8988T (cell line): ENCODE measurements around the gene SESTD1.
A peak's percentile ranks its signal among the peaks of the same experiment; 100 is the strongest.
"Not testable (repeated sequence)": the region's sequence is repeated elsewhere in the genome, so short reads cannot be mapped to it uniquely, and the experiment has no call there.

ENCODE experiments used
- DNase-seq: peaks from one replicate; pipeline ENCODE4 v3.0.0; 2011

The SESTD1 gene

DNA sequence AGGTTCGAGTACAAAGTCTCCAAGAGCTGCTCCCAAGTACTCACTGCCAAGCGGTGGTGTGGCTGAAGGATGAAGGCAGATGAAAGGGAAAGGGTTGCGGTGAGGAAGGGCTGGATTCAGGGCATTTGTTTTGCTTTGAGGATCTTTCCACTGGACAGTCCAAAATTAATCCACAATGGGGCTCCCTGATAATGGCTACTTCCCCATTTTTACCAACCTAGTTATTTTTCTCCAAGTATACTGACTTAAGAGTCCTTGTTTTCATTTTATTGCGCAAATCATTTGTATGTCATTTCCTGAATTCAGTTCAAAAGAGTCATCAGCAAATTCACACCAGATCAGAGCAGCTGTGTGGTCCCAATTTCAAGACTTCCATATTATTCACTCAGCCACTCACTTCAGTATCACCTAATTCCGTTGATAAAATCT is 464 bp upstream of the SESTD1 start:
- no peak for DNase-seq

DNA sequence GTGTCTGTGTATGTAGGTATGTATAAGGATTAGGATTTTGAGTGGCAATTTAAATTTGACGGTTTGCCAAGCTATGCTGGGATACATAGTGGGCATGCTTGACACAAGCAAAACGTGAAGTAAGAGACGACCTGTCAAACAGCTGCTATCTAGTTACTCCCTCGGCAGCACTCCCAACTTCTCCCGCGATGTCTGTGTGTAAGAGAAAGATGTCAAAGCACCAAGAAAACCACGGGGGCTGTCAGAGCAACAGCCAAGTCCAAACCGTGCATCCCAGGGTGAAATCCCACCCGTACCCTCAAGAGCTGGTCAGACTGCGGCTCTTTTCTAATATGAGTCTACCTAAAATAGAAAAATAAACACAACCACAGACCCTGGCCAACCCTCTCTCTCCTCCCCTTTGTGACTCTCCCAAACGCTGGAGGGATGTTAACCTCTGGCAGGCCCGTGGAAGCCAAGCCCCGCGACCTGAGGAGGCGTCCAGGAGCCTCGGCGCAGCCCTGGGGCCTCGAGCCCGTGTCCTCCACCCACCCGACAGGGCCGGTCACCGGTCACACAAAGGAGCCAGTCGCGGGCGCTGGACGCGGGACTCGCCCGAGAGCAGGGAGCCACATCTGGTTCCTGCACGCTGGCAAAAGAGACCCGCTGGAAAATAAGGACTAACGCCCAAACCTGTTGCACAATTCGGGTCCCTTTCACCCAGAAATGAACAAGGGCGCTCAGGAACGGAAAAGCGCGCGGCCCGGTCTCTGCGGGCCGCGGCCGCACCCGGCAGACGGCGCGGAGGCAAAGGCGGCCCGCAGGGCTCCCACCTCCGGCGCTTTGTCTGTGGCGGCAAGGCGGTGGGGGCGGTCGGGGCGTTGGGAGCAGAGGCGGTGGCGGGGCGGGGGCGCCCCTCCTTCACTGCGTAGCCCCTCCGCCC is 925 bp downstream of the SESTD1 start:
- DNase-seq, result peak; percentile 60

DNA sequence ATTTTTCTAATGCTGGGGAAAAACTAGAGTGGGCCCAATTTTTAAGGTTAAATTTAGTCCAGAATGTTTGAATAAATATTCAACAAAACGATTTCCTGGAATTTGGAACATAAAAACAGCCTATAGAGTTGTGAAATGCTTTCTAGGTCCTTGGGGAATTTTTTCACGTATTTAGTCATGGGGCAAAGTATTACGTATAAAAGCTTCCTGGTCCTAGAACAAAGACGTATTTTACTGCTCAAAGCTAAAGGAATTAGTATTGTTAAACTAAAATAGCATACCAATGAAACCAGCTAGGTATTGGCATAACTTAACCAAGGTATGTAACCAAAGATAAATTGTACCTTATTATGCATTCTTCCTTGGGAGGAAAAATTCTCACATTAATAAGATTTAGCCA is 1.6 kb downstream of the SESTD1 start:
- DNase-seq, result no peak

DNA sequence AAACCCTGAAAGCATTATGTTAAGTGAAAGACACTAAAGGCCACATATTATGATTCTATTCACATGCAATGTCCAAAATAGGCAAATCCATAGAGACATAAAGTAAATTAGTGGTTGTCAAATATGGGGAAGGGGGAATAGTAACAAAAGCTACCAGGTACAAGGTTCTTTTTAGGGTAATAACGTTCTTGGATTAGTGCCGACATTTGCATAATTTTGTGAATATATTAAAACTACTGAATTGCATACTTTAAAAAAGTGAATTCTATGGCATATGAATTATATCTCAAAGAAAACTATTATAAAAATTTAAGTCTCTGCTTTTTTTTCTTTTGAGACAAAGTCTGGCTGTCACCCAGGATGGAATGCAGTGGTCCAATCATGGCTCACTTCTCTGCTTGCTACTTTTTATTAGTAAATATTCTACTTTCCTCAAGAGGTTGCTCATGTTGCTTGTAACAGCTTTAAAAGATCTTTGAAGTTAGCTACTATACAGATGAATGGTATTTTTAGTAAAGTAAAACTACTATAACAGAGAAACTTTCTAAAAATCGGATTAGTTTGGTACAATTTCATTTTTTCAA is 2.5 kb downstream of the SESTD1 start:
- DNase-seq, result no peak

DNA sequence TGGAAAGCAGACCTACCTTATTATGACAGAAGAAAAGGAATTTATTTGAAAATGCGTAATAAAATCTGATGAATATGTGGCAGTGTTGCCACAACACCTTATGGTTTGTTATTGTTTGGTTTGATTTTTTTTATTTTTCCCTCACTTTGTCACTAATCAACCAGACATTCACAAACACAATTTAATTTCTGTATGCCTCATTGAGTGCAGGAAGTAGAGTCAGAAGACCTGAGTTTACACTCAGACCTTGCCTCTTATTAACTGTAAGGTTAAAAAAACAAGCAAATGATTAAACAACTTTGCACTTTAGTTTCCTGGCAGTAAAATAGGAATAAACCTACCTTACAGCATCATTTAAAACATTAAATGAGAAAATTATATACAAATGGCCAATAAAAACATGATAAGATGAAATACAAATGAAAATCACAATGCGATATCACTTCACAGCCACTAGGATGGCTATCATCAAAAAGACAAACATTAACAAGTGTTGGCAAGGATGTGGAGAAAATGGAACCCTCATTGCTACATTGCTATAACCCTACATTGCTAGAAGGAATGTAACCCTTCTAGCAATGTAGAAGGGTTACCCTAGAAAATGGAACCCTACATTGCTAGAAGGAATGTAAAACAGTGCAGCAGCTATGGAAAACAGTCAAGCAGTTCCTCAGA is 3.3 kb downstream of the SESTD1 start:
- DNase-seq, result no peak

DNA sequence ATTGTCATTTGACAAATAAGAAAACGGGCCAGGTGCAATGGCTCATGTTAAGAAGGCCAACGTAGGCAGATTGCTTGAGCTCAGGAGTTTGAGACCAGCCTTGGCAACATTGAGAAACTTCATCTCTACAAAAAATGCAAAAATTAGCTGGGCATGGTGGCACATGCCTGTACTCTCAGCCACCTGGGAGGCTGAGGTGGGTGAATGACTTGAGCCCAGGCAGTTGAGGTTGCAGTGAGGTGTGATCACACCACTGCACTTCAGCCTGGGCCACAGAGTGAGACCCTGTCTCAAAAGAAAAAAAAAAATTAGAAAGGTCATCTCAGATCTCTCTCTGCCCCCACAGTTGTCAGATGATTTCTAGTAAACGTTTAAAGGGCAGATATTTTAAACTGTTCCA is 4.4 kb downstream of the SESTD1 start:
- no peak for DNase-seq

DNA sequence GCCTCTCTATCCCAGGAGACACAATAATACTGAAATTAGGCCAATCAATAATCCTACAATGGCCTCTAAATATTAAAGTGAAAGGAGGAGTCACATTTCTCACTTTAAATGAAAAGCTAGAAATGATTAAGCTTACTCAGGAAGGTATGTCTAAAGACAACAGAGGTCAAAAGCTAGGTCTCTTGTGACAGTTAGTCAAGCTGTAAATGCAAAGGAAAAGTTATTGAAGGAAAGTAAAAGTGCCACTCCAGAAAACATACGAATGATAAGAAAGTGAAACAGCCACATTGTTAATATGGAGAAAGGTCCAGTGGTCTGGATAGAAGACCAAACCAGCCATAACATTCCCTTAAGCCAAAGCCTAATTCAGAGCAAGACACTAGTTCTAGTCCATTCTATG is 9.5 kb downstream of the SESTD1 start:
- DNase-seq, result no peak

DNA sequence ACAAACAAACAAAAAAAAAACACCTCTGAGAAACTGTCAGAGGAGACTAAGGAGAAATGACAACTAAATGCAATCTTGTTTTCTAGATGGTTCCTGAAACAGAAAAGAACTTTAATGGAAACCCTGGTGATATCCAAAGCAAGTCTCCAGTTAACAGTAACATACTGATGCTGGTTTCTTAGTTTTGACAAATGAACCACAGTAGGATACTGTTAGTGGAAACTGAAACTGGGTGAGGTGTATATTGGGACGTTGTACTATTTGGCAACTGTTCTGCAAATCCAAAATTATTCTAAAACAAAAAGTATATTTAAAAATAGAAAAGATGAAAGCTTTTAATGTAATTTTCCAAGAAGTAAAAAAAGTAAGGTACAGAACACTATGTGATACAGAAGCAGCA is 11.4 kb downstream of the SESTD1 start:
- DNase-seq, result no peak

DNA sequence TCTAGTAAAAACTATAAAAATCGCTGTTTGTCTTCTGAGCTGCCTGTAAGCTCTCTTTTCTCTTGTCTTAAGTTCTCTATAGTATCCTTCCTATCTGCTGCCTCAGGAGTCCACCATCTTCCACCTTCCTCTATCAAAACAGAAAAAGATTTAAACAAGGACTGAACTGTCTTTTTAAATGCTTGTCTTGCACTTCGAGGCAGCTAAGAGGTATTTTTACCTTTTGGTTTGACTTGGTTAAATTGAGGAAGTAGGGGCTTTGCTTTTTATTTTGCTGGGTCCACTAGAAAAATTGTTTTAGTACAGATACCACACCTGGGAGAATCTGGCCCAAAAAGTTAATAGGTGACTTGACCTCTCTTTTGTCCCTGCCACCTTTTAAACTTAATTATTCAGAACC is 12.2 kb downstream of the SESTD1 start:
- no peak for DNase-seq

DNA sequence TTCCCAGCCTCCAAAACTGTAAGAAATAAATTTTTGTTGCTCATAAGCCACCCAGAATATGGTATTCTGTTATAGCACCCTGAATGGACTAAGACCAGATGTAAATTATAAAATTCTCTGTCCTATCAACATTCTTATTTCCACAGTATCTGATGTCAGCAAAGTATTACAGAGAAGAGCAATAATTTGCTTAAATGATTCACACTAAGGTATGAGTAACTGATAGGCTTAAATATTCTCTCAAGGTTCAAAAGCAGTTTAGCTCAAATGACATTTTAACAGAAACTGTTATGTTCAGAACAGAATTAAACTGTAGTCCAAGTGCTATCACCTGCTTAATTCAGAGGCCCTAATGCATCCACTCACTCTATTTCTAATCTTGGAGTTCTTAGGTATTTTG is 12.8 kb downstream of the SESTD1 start:
- DNase-seq, result no peak

DNA sequence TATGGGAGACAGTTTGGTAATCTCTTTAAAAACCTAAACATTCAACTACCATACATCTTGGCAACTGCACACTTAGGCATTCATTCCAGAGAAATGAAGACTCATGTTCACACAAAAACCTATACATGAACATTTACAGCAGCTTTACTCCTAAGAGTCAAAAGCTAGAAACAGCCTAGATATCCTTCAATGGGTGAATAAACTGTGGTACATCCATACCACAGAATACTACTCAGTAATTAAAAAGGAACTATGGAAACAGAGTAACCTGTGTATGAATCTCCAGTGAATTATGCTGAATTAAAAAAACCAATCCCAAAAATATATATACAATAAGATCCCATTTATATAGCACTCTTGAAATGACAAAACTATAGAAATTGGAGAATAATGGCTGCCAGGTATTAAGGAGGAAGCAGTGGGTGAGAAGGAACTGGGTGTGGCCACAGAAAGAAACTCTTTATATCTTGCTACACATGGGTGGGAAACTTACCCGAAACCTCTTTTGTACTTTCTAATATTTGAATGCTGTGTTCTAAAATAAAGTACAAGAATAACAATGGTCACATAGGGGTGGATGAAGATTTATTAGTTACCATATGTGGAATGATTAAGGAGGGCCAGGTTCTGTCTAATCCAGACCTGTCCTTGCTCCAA is 13.7 kb downstream of the SESTD1 start:
- no peak for DNase-seq

DNA sequence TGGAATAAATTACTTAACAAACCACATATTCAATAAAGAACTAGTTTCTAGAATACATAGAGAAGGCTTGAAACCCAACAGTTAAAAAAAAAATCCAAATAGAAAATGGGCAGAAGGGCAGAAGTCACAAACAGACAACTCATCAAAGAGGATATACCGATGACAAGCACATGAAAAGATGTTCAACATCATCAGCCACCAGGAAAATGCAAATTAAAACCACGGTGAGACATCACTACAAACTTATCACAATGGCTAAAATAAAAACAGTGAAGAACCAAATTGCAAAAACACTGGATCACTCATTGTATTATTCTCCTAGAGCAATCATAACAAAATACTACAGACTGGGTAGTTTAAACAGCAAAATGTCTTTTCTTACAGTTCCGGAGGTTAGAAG is 14.5 kb downstream of the SESTD1 start:
- no peak for DNase-seq

DNA sequence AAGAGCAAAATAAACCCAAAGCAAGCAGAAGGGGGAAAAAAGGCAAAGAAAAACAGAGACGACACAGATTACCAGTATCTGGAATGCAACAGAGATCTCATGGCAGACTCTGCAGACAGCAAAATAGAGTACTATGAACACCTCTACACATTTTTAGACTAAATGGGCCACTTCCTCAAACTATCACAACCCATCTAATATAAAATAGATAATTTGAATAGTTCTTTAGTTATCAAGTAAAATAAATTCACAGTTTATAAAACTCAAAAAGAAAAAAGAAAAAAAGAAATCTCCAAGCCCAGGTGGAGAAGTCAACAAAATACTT is 16.6 kb downstream of the SESTD1 start:
- DNase-seq, result no peak

DNA sequence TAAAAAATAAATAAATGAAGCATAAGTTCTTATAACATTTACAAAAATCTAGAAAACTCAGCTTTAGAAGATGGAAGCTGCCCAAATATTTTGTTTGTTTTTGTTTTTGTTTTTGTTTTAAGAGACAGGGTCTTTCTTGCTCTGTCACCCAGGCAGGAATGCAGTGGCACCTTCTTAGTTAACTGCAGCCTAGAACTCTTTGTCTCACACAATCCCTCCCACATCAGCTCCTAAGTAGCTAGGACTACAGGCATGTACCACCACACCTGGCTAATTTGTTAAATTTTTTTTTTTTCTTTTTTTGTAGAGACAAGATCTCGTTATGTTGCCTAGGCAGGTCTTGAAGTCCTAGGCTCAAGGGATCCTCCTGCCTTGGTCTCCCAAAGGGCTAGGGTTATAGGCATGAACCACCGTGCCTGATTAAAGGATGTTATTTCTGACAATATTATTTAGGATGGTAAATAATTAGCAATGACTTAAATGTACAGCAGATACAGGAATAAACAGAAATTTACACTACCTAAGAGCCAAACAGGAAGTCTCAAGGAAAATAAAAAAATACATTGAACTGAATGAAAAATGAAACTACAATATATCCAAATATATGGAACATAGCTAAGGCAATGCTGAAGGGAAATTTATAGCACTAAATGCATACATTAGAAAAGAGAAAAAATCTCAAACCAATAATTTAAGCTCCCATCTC is 17.2 kb downstream of the SESTD1 start:
- no peak for DNase-seq

DNA sequence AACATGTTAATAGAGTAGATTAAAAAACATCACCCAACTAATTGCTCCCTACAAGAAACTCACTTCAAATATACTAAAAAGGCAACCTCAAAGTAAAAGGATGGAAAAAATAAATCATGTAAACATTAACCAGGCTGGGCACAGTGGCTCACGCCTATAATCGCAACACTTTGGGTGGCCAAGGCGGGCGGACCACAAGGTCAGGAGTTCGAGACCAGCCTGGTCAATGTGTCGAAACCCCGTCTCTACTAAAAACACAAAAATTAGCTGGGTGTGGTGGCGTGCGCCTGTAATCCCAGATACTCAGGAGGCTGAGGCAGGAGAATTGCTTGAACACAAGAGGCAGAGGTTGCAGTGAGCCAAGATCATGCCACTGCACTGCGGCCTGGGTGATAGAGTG is 18.8 kb downstream of the SESTD1 start:
- DNase-seq, result not testable (repeated sequence)

DNA sequence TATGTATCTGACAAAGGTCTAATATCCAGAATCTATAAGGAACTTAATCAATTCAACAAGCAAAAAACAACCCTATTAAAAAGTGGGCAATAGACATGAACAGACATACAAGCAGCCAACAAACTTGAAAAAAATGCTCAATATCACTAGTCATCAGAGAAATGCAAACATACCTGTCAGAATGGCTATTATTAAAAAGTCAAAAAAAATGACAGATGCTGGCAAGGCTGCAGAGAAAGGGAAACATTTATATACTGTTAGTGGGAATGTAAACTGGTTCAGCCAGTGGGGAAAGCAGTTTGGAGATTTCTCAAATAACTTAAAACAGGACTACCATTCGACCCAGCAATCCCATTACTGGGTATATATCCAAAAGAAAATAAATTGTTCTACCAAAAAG is 21.6 kb downstream of the SESTD1 start:
- DNase-seq, result no peak

DNA sequence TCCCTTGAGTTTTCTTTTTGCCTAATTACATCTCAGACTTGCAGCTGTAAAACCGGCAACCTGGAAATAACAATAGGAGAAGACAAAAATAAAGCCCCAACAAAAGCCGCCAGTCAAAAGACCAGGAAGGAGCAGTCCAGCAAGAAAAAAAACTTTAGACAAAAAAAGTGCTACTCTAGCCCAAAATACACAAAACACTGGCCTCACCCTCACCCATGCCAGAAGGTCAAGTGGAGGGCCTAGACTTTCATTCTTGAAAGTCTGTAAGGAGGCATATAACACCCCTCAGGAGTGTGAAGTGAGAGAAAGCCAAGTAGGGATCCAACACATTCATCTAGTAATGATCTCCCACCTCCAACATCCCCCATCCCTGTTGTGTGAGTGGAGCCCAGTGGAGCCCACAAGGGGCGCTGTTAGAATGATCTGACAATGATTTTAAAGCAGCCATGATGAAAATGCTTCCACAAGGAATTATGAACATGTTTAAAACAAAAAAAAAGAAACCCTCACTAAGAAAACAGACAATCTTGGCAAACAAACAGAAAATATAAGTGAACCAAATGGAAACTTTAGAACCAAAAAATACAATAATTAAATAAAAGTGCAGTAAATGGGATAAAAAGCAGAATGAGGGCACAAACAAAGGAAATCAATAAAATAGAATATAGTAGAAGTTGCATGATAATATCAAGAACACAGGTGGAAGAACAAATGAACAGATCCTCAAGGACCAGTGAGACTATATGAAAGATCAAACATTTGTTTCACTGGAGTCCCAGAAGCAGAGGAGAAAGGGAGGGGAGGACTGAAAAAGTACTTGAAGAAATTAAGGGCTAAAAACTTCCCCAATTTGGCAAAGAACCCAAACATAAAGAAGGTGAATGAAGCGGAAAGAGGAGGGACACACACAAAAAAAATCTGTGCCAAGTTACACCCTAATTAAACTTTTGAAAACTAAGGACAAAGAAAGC is 23.9 kb downstream of the SESTD1 start:
- no peak for DNase-seq

DNA sequence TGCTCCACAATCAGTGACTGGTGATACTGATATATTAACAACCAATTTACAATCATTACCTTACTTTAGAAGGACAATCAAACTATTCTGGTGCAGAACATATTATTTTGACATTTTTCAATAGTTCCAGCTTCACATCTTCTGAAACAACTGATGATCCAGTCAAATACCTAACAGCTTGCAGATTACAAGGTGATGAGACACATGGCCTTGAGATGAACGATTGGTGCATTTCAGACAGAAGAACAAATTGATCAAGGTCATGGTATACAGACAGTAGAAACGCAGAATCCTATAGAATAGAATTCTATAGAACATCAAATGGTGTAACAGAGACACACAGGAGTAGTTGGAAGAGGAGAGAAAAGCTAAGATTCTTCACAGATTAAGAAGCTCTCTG is 24.8 kb downstream of the SESTD1 start:
- no peak for DNase-seq

DNA sequence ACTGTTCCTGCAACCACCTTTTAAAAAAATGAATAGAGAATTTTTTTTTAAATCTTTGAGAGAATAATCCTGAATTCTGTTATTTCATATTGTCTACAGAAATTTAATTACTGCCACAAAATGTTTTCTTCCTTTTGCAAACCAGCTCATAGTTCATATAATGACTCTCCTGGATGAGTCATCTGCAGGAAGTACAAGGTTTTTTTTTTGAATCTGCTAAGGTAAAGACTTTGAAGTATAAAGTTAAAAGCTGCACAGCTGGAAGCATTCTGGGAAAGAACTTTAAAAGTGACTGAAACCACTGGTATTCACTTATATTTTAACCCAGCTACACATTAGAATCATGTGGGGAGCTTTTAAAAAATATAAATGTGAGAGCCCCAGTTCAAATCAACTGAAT is 25.4 kb downstream of the SESTD1 start:
- no peak for DNase-seq

DNA sequence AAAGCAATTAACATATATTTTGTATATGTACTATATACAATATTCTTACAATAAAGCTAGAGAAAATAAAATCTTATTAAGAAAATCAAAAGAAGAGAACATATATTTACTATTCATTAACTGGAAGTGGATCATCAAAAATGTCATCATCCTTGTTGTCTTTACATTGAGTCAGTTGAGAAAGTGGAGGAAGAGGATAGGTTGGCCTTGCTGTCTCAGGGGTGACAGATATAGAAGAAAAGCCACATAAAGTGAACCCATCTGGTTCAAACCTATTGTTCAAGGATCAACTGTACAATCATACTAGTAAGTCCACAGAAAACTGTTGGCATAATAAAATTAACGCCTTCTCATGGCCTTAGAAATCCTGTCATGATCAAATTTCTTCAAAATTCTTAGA is 26.6 kb downstream of the SESTD1 start:
- no peak for DNase-seq

DNA sequence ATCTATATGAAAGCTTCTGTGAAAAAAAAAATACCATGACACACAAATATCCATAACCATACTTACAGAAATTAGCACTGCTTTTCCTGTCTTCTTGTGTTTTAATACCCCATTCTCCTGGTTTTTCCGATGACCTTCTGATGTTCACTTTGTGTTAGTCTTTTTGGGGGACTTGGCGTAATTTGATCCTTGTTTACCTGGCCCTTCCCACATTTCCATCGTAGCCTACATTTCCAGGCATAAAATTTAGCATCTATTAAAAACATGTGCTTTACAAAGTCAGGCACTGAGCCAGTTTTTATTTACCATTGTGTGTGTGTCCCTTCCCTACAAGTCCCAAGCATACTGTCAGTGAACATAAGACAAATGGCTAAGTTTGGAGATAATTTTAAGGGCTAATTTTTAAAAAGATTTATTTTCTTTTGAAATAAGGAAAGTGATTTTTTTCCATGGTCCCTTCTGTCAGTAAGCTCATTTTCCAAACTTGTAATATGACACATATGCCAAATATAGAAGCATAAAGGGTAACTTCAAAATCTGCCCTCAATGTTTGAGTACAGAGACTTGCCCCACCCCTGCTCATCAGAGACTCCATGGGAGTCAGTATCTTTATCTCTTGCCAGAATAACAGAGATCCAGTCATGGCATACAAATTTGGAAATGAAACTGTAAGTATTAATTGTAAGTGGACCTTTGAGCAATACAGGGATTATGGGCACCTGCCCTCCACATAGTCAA is 27.3 kb downstream of the SESTD1 start:
- no peak for DNase-seq
